H9 (cell line): ENCODE measurements around the gene SPEN. TPM values are rescaled to one million over a fixed set of nuclear protein-coding genes. Genes with fewer than 3 reads are reported as not detected.

Experiments used
- DNase-seq: peaks from one replicate; pipeline ENCODE4 v3.0.0-alpha.2; 2017
- H2AFZ ChIP-seq: one replicate; pipeline ENCODE4 v1.6.1; 2013; ENCODE audit warnings: mild to moderate bottlenecking, low read length, control low read depth, moderate library complexity
- H2AK5ac ChIP-seq: 2 replicates; pipeline ENCODE4 v1.6.1; 2013; ENCODE audit warnings: low read length, control low read depth, mixed read lengths; ENCODE audit not compliant: insufficient read length
- H2BK120ac ChIP-seq: one replicate; pipeline ENCODE4 v1.6.1; 2013; ENCODE audit warnings: low read depth, mild to moderate bottlenecking, low read length, control low read depth, inconsistent platforms; ENCODE audit not compliant: poor library complexity, severe bottlenecking
- H2BK12ac ChIP-seq: 2 replicates; pipeline ENCODE4 v1.6.1; 2013; ENCODE audit warnings: low read length, control low read depth, mixed read lengths, low read depth; ENCODE audit not compliant: insufficient read length
- H2BK15ac ChIP-seq: 2 replicates; pipeline ENCODE4 v1.6.1; 2013; ENCODE audit warnings: low read depth, low read length, control low read depth
- H2BK20ac ChIP-seq: one replicate; pipeline ENCODE4 v1.6.1; 2013; ENCODE audit warnings: low read depth, mild to moderate bottlenecking, low read length, control low read depth, inconsistent platforms; ENCODE audit not compliant: poor library complexity, severe bottlenecking
- H2BK5ac ChIP-seq: 2 replicates; pipeline ENCODE4 v1.6.1; 2013; ENCODE audit warnings: low read length, control low read depth, mixed read lengths; ENCODE audit not compliant: insufficient read length
- H3K14ac ChIP-seq: 2 replicates; pipeline ENCODE4 v1.6.1; 2013; ENCODE audit warnings: low read length, control low read depth; ENCODE audit not compliant: insufficient read depth
- H3K18ac ChIP-seq: 2 replicates; pipeline ENCODE4 v1.6.1; 2013; ENCODE audit warnings: low read depth, mild to moderate bottlenecking, mixed read lengths, low read length, control low read depth; ENCODE audit not compliant: insufficient read length
- H3K23ac ChIP-seq: 2 replicates; pipeline ENCODE4 v1.6.1; 2013; ENCODE audit warnings: low read length, control low read depth, mixed read lengths, low read depth; ENCODE audit not compliant: insufficient read length
- H3K23me2 ChIP-seq: 2 replicates; pipeline ENCODE4 v1.6.1; 2013; ENCODE audit warnings: low read depth, mild to moderate bottlenecking, mixed read lengths, low read length, control low read depth; ENCODE audit not compliant: insufficient read length, poor library complexity, severe bottlenecking
- H3K27ac ChIP-seq: 2 replicates; pipeline ENCODE4 v1.5.1; 2013; ENCODE audit warnings: low read length, control low read depth, mixed read lengths, low read depth; ENCODE audit not compliant: insufficient read length
- H3K27me3 ChIP-seq: 2 replicates; pipeline ENCODE4 v1.6.1; 2013; ENCODE audit warnings: low read length, control low read depth, inconsistent platforms; ENCODE audit not compliant: insufficient read depth
- H3K4ac ChIP-seq: 2 replicates; pipeline ENCODE4 v1.6.1; 2013; ENCODE audit warnings: low read depth, mild to moderate bottlenecking, control low read depth, inconsistent platforms, low read length, moderate library complexity
- H3K4me1 ChIP-seq: 2 replicates; pipeline ENCODE4 v1.6.1; 2013; ENCODE audit warnings: low read length, control low read depth, inconsistent platforms; ENCODE audit not compliant: insufficient read depth
- H3K4me2 ChIP-seq: 2 replicates; pipeline ENCODE4 v1.6.1; 2013; ENCODE audit warnings: low read length, control low read depth, mixed read lengths; ENCODE audit not compliant: insufficient read length, insufficient read depth
- H3K56ac ChIP-seq: 2 replicates; pipeline ENCODE4 v1.6.1; 2013; ENCODE audit warnings: low read depth, mild to moderate bottlenecking, mixed read lengths, low read length, control low read depth; ENCODE audit not compliant: insufficient read length
- H3K79me1 ChIP-seq: 2 replicates; pipeline ENCODE4 v1.6.1; 2013; ENCODE audit warnings: low read depth, mild to moderate bottlenecking, moderate library complexity, low read length, control low read depth, inconsistent platforms; ENCODE audit not compliant: insufficient read depth, poor library complexity, severe bottlenecking
- H3K79me2 ChIP-seq: 2 replicates; pipeline ENCODE4 v1.6.1; 2013; ENCODE audit warnings: low read length, control low read depth, inconsistent platforms; ENCODE audit not compliant: insufficient read depth
- H3K9ac ChIP-seq: 2 replicates; pipeline ENCODE4 v1.6.1; 2013; ENCODE audit warnings: low read length, control low read depth, mixed read lengths; ENCODE audit not compliant: insufficient read length; ENCODE audit errors: extremely low read depth
- H3K9me3 ChIP-seq: one replicate; pipeline ENCODE4 v1.6.1; 2013; ENCODE audit warnings: low read depth, low read length, inconsistent platforms; ENCODE audit not compliant: control insufficient read depth
- H3T11ph ChIP-seq: one replicate; pipeline ENCODE4 v1.6.1; 2013; ENCODE audit warnings: mild to moderate bottlenecking, low read length, control low read depth, inconsistent platforms
- H4K20me1 ChIP-seq: one replicate; pipeline ENCODE4 v1.6.1; 2013; ENCODE audit not compliant: control insufficient read depth, insufficient read length, insufficient read depth
- H4K5ac ChIP-seq: 2 replicates; pipeline ENCODE4 v1.6.1; 2013; ENCODE audit warnings: low read depth, mild to moderate bottlenecking, mixed read lengths, low read length, control low read depth; ENCODE audit not compliant: insufficient read length
- H4K8ac ChIP-seq: replicated peaks from 2 replicates; pipeline ENCODE4 v1.6.1; 2013; ENCODE audit warnings: low read length, control low read depth, mixed read lengths, low read depth; ENCODE audit not compliant: insufficient read length
- H4K91ac ChIP-seq: 2 replicates; pipeline ENCODE4 v1.6.1; 2013; ENCODE audit warnings: low read depth, mild to moderate bottlenecking, moderate library complexity, mixed read lengths, low read length, control low read depth; ENCODE audit not compliant: insufficient read length
- H3K27ac Mint-ChIP-seq, 3 experiments: 2 replicates in 2 of 3; 3 replicates in 1 of 3; pipeline ENCODE4 v1.8.0; 2020 to 2021; ENCODE audit warnings: mixed read lengths in 3 of 3, mild to moderate bottlenecking in 1 of 3, moderate library complexity in 1 of 3
- H3K27me3 Mint-ChIP-seq: 2 replicates; pipeline ENCODE4 v1.8.0; 2021; ENCODE audit warnings: low read depth, mild to moderate bottlenecking, moderate library complexity, mixed read lengths
- H3K36me3 Mint-ChIP-seq, 3 experiments: 2 replicates in 2 of 3; 3 replicates in 1 of 3; pipeline ENCODE4 v1.8.0; 2020 to 2021; ENCODE audit warnings: low read depth in 3 of 3, mixed read lengths in 3 of 3; ENCODE audit not compliant: insufficient read depth in 1 of 3
- H3K4me1 Mint-ChIP-seq, 2 experiments: 2 replicates each; pipeline ENCODE4 v1.8.0; 2020; ENCODE audit warnings: mixed read lengths in 2 of 2
- H3K4me3 Mint-ChIP-seq, 2 experiments: 2 replicates in 1 of 2; 3 replicates in 1 of 2; pipeline ENCODE4 v1.8.0; 2020 to 2021; ENCODE audit warnings: mild to moderate bottlenecking in 2 of 2, mixed read lengths in 2 of 2, moderate library complexity in 1 of 2
- H3K9me3 Mint-ChIP-seq, 2 experiments: 2 replicates in 1 of 2; 3 replicates in 1 of 2; pipeline ENCODE4 v1.8.0; 2020; ENCODE audit warnings: mild to moderate bottlenecking in 2 of 2, mixed read lengths in 2 of 2, moderate library complexity in 1 of 2
- CTCF ChIP-seq: fragments of 200-600 bp; sonication (generic); conservative IDR thresholded peaks from 3 replicates; pipeline ENCODE4 v1.8.0; 2021; ENCODE audit warnings: antibody characterized with exemption, mild to moderate bottlenecking
- WGBS: extraction: QIAGEN DNeasy Blood & Tissue Kit; methylation state at CpG from one replicate; pipeline ENCODE4 v1.1.7; 2013; ENCODE audit warnings: missing lambda C conversion rate, low lambda C conversion rate, mixed read lengths; ENCODE audit not compliant: insufficient read length; ENCODE audit errors: extremely low coverage; 5-methylcytosine and 5-hydroxymethylcytosine counted together
- total RNA-seq: library from RNA; stranded (reverse); gene quantifications from 2 replicates; pipeline ENCODE4 v1.2.1, GENCODE V29; 2021

The SPEN gene
- total RNA-seq, 1 experiment from 2014 or later: 59.6 TPM

- peak overlapping the region; percentile 91 to 97 (median 96); a peak in 6 of 7 replicates for H3K27ac Mint-ChIP-seq
- Histone ChIP-seq H3K4me1 (no peaks in the 10 kb centered on the region), H3K79me1 (no peaks in the 10 kb centered on the region), H2AFZ (no peak overlapping the region), H3K18ac (no peak overlapping the region), H3K9me3 (no peaks in the 10 kb centered on the region), H3K4ac (no peak overlapping the region), H3K23ac (no peak overlapping the region), H4K91ac (no peak overlapping the region), H3K9ac (no peak overlapping the region), H2BK15ac (no peak overlapping the region), H3K27ac (no peak overlapping the region), H3K14ac (no peak overlapping the region), H4K20me1 (no peaks in the 10 kb centered on the region), H2BK12ac (no peak overlapping the region), H2BK120ac (no peak overlapping the region), H4K5ac (no peak overlapping the region), H2BK5ac (no peak overlapping the region), H2AK5ac (no peak overlapping the region), H4K8ac (no peak overlapping the region), H3K4me2 (no peak overlapping the region), H3K27me3 (no peaks in the 10 kb centered on the region), H3K79me2 (no peaks in the 10 kb centered on the region), H2BK20ac (no peak overlapping the region), H3T11ph (no peak overlapping the region), H3K56ac (no peak overlapping the region), H3K23me2 (no peaks in the 10 kb centered on the region)
- no peak overlapping the region; a peak in 1 of 5 replicates for H3K4me3 Mint-ChIP-seq
- H3K36me3 Mint-ChIP-seq: peaks cover 53 to 82% (median 76%) of the 10 kb centered on the region in 3 experiments
- DNase-seq: no peak
- H3K4me1 Mint-ChIP-seq: peaks cover 5 to 6% of the 10 kb centered on the region in 2 experiments
- no peak for TF ChIP-seq CTCF
- WGBS: no CpG with 5 or more reads among the region's 7 CpGs
- H3K27me3 Mint-ChIP-seq: no peaks in the 10 kb centered on the region
- H3K9me3 Mint-ChIP-seq: no peaks in the 10 kb centered on the region
These were observed 89.6 kb downstream of the SPEN start for GRCh38 chr1:15937146-15937545.
